K562 (cell line): Measurements from ENCODE around the gene G6PD. TPM values are rescaled to one million over a fixed set of nuclear protein-coding genes. Genes with fewer than 3 reads are reported as not detected.

Experiments
- BACH1 ChIP-seq: fragments of 200-800 bp; sonication (Bioruptor generic); IDR thresholded peaks from 2 replicates; pipeline ENCODE4 v1.6.1; 2016; ENCODE audit warnings: missing genetic modification characterization, missing compliant biosample characterization
- BCOR ChIP-seq: fragments of 450-650 bp; IDR thresholded peaks from 2 replicates; pipeline ENCODE4 v1.6.1; 2016
- CBFA2T3 ChIP-seq: fragments of 450-650 bp; IDR thresholded peaks from 2 replicates; pipeline ENCODE4 v1.6.1; 2017
- CHD1 ChIP-seq: fragments of 200-600 bp; sonication (generic); IDR thresholded peaks from one replicate; pipeline ENCODE4 v1.6.1; 2012; ENCODE audit warnings: mild to moderate bottlenecking, moderate library complexity, low read length, inconsistent platforms
- DACH1 ChIP-seq: fragments of 450-650 bp; IDR thresholded peaks from 2 replicates; pipeline ENCODE4 v1.6.1; 2018; ENCODE audit not compliant: partially characterized antibody
- FOSL1 ChIP-seq: fragments of 200-800 bp; sonication (Bioruptor generic); conservative IDR thresholded peaks from 2 replicates; pipeline ENCODE4 v1.6.1; 2016; ENCODE audit warnings: missing genetic modification characterization, missing compliant biosample characterization
- HNRNPL ChIP-seq: fragments of 200-400 bp; formaldehyde crosslinking; IDR thresholded peaks from 2 replicates; pipeline ENCODE4 v1.6.1; 2017; ENCODE audit warnings: low read depth, mild to moderate bottlenecking, low read length
- JUND ChIP-seq, 2 experiments: IDR thresholded peaks; 2 replicates in 1 of 2; 3 replicates in 1 of 2; pipeline ENCODE4 v1.6.1; 2011; ENCODE audit warnings: borderline replicate concordance in 2 of 2, low read depth in 2 of 2, low read length in 2 of 2, improper control_type of control experiment in 1 of 2, missing biosample characterization in 1 of 2, missing genetic modification characterization in 1 of 2, missing genetic modification reagents in 1 of 2
- MYNN ChIP-seq, 2 experiments: sonication (generic); formaldehyde crosslinking in 1 of 2; IDR thresholded peaks; 2 replicates each; pipeline versions ENCODE4 v1.5.0 to v1.6.1; 2016 to 2020; ENCODE audit warnings: antibody characterized with exemption in 1 of 2, missing genetic modification reagents in 1 of 2
- NFE2 ChIP-seq: IDR thresholded peaks from 2 replicates; pipeline ENCODE4 v1.6.1; 2014; ENCODE audit warnings: antibody characterized with exemption, low read depth
- SIN3B ChIP-seq: fragments of 450-650 bp; IDR thresholded peaks from 2 replicates; pipeline ENCODE4 v1.6.1; 2017; ENCODE audit warnings: low read depth, mild to moderate bottlenecking, moderate library complexity
- TEAD4 ChIP-seq, 2 experiments: sonication (generic) in 1 of 2; formaldehyde crosslinking in 1 of 2; IDR thresholded peaks; 2 replicates each; pipeline versions ENCODE4 v1.6.1 to v1.8.0; 2012 to 2022; ENCODE audit warnings: borderline replicate concordance in 1 of 2, inconsistent platforms in 1 of 2, low read length in 1 of 2, mild to moderate bottlenecking in 1 of 2, missing genetic modification reagents in 1 of 2
- U2AF1 ChIP-seq: fragments of 200-400 bp; formaldehyde crosslinking; optimal IDR thresholded peaks from 2 replicates; pipeline ENCODE3; 2017; ENCODE audit warnings: mild to moderate bottlenecking, low read depth, low read length, moderate library complexity
- ZNF184 ChIP-seq: sonication (generic); formaldehyde crosslinking; IDR thresholded peaks from 2 replicates; pipeline ENCODE4 v1.5.0; 2020; ENCODE audit warnings: missing genetic modification reagents
- polyA plus RNA-seq, 8 experiments: library from polyadenylated mRNA; depleted of rRNA in 4 of 8; stranded (reverse) in 5 of 8; unstranded in 3 of 8; fragments of >200 nt; fragmentation: Nextera tagmentation in 2 of 8; fragmentation: Illumina TruSeq in 1 of 8; extraction: Ambion mirVana in 2 of 8; extraction: Trizol in 1 of 8; gene quantifications; 2 replicates each; pipeline versions ENCODE4 v1.2.1 to v1.2.3, GENCODE V29; 2011 to 2014; ENCODE audit warnings: inconsistent platforms in 1 of 8, missing spikeins in 1 of 8
- total RNA-seq, 7 experiments: library from RNA; depleted of rRNA in 6 of 7; stranded (reverse); fragments of >200 nt in 6 of 7; fragmentation: Illumina TruSeq in 2 of 7; extraction: Trizol in 2 of 7; gene quantifications; 2 replicates each; pipeline versions ENCODE4 v1.2.1 to v1.2.3, GENCODE V29; 2011 to 2021; ENCODE audit warnings: low replicate concordance in 1 of 7
- TF ChIP-seq, protein P1 (sequence below), 2 experiments: IDR thresholded peaks in 1 of 2; conservative IDR thresholded peaks in 1 of 2; 2 replicates each; pipeline ENCODE4 v1.6.1; 2016; ENCODE audit warnings: low read depth in 2 of 2, mild to moderate bottlenecking in 1 of 2, missing compliant biosample characterization in 1 of 2, missing genetic modification characterization in 1 of 2, moderate library complexity in 1 of 2
- TF ChIP-seq, protein P2 (sequence below): fragments of 250-450 bp; sonication (Bioruptor Pico); IDR thresholded peaks from 2 replicates; pipeline ENCODE4 v1.8.0; 2022; ENCODE audit warnings: moderate library complexity, mild to moderate bottlenecking, inconsistent platforms
- TF ChIP-seq, protein P3 (sequence below): fragments of 450-650 bp; IDR thresholded peaks from 2 replicates; pipeline ENCODE4 v1.6.1; 2018; ENCODE audit not compliant: partially characterized antibody

The G6PD gene
- total and polyA plus RNA-seq, 9 of the 15 experiments (the other 6 are each of a cell fraction or from before 2014, with no cell fraction given), result 2.9 to 222 (median 66.4) TPM

DNA sequence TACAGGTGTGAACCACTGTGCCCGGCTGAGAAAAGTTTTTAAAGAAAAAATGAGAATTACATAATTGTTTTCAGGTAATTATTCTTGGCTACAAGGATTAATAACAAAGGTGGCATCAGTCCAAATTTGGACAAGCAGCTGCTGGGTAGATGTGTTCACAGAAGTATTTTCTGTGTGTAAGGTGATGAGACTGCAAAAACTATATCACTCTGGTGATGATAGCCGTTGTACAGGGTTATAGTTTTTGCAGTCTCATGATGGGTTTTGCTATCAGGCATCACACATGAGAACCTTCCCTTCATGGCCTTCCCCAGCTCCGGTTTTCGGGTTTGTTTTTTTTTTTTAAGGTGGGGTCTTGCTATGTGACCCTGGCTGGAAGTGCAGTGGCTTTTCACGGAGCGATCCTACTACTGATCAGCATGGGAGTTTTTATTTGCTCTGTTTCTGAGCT is 51.1 kb downstream of the G6PD start (continued):
- TF ChIP-seq DACH1, result peak; percentile 66
- no peak for TF ChIP-seq HNRNPL
- TF ChIP-seq TEAD4 (IDR thresholded peaks at IDR 0.05; ENCODE audit: low read length), result peak; percentile 77
- no peak for TF ChIP-seq TEAD4 (CRISPR knock-in tag; IDR thresholded peaks at IDR 0.05; ENCODE audit: borderline replicate concordance)
- no peak; the same call in 1 of the 2 replicates for TF ChIP-seq MYNN (IDR thresholded peaks at IDR 0.05)
- TF ChIP-seq MYNN (CRISPR knock-in tag; IDR thresholded peaks at IDR 0.05), result no peak
- no peak for TF ChIP-seq ZNF184 (CRISPR knock-in tag)
- TF ChIP-seq JUND (IDR thresholded peaks at IDR 0.05; ENCODE audit: borderline replicate concordance, low read depth, low read length), result peak; percentile 53; the same call in 1 of the 2 replicates
- TF ChIP-seq JUND (tag; IDR thresholded peaks at IDR 0.05; ENCODE audit: borderline replicate concordance, low read depth, low read length), result peak; percentile 21; the same call in 1 of the 3 replicates
- TF ChIP-seq, protein P1, sequence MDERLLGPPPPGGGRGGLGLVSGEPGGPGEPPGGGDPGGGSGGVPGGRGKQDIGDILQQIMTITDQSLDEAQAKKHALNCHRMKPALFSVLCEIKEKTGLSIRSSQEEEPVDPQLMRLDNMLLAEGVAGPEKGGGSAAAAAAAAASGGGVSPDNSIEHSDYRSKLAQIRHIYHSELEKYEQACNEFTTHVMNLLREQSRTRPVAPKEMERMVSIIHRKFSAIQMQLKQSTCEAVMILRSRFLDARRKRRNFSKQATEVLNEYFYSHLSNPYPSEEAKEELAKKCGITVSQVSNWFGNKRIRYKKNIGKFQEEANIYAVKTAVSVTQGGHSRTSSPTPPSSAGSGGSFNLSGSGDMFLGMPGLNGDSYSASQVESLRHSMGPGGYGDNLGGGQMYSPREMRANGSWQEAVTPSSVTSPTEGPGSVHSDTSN (CRISPR knock-in tag; IDR thresholded peaks at IDR 0.05; ENCODE audit: low read depth), result no peak
- TF ChIP-seq, protein P1 (tag; conservative IDR thresholded peaks at IDR 0.05; ENCODE audit: low read depth), result peak; percentile 76
- TF ChIP-seq NFE2, result peak; percentile 97
- peak; percentile 90 for TF ChIP-seq BCOR
- TF ChIP-seq U2AF1, result no peak
- TF ChIP-seq, protein P2, sequence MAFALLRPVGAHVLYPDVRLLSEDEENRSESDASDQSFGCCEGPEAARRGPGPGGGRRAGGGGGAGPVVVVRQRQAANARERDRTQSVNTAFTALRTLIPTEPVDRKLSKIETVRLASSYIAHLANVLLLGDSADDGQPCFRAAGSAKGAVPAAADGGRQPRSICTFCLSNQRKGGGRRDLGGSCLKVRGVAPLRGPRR (CRISPR knock-in tag), result peak; percentile 72; the same call in 1 of the 2 replicates
- TF ChIP-seq SIN3B, result no peak
- peak; percentile 29; the same call in 1 of the 2 replicates for TF ChIP-seq FOSL1 (tag)
- peak; percentile 91 for TF ChIP-seq CBFA2T3
- TF ChIP-seq CHD1, result no peak
- TF ChIP-seq, protein P3, sequence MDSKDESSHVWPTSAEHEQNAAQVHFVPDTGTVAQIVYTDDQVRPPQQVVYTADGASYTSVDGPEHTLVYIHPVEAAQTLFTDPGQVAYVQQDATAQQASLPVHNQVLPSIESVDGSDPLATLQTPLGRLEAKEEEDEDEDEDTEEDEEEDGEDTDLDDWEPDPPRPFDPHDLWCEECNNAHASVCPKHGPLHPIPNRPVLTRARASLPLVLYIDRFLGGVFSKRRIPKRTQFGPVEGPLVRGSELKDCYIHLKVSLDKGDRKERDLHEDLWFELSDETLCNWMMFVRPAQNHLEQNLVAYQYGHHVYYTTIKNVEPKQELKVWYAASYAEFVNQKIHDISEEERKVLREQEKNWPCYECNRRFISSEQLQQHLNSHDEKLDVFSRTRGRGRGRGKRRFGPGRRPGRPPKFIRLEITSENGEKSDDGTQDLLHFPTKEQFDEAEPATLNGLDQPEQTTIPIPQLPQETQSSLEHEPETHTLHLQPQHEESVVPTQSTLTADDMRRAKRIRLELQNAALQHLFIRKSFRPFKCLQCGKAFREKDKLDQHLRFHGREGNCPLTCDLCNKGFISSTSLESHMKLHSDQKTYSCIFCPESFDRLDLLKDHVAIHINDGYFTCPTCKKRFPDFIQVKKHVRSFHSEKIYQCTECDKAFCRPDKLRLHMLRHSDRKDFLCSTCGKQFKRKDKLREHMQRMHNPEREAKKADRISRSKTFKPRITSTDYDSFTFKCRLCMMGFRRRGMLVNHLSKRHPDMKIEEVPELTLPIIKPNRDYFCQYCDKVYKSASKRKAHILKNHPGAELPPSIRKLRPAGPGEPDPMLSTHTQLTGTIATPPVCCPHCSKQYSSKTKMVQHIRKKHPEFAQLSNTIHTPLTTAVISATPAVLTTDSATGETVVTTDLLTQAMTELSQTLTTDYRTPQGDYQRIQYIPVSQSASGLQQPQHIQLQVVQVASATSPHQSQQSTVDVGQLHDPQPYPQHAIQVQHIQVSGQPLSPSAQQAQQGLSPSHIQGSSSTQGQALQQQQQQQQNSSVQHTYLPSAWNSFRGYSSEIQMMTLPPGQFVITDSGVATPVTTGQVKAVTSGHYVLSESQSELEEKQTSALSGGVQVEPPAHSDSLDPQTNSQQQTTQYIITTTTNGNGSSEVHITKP, result peak; percentile 22
- TF ChIP-seq BACH1, result peak; percentile 90
